ENCODE measurements around the gene CISH.

CISH gene, protein sequence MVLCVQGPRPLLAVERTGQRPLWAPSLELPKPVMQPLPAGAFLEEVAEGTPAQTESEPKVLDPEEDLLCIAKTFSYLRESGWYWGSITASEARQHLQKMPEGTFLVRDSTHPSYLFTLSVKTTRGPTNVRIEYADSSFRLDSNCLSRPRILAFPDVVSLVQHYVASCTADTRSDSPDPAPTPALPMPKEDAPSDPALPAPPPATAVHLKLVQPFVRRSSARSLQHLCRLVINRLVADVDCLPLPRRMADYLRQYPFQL

GRCh38 chr3:50611464-50612233 is at the start of gene CISH:
Gene CISH (minus strand): TSS chr3:50611774. CDS start chr3:50611650, 124 bp downstream.
- DNase-seq (ENCODE audit: low spot score) = peak; percentile 72

DNA sequence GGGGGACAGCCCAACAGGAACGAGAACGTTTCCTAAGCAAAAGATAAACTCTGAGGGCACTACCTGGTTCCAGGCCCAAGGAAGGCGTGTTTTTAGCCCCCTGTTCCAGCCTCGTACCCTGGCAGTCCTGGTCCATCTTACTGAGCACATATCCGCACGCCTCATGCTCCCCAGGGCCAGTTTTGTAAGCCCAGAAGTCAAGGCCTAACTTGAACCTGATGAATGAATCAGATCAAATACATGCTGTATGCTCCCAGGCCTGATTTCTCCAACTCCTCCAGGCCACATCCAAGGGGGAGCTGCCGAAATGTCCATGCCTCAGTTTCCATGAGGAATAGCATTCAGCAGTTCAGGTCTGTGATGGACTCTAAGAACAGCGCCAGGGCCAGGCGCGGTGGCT is 48.8 kb upstream of the CISH start:
- DNase-seq (ENCODE audit: low spot score) = no peak

GRCh38 chr3:50658831-50659230 is 47.3 kb upstream of the CISH start:
- DNase-seq (ENCODE audit: low spot score) = no peak

DNA sequence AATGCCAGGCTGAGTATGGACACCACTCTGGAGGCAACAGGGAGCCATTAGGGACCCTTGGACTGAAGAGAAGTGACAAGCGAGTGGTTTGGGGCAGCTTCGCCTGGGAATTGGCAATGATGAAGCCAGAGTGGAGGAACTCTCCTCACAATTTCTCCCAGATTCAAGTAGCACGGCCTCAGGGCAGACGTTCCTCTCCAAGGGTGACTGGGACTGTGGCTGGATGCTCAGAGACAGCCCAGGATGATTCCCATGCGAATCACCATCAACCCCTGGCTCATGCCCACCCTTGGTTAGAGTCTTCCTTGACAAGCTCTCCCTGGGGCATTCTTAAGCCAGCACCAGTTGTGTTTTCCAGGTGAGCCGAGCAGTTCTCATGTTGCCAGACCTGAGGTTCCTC is 46.8 kb upstream of the CISH start:
- DNase-seq (ENCODE audit: low spot score) = no peak

DNA sequence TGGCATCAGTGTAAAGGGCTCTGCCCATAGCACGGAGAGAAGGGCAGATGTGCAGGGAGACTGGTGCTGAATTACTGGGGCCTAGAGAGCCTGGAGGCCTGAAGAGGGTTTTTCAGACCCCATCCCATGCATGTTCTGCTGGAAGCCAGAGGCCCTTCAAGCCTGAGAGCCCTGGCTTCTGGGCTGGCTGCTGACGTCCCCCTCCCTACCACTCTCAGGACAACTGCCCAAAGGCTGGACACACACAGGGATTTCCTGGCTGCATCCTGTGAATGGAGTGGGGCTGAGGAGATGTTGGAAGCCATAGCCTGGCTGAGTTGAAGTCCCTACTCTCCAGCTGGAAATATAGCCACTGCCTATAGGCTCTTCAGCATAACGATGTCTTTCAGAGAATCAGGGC is 46.2 kb upstream of the CISH start:
- no peak for DNase-seq (ENCODE audit: low spot score)

- DNase-seq (ENCODE audit: low spot score) = no peak
Observed at GRCh38 chr3:50657407-50657806, 45.8 kb upstream of the CISH start.

DNA sequence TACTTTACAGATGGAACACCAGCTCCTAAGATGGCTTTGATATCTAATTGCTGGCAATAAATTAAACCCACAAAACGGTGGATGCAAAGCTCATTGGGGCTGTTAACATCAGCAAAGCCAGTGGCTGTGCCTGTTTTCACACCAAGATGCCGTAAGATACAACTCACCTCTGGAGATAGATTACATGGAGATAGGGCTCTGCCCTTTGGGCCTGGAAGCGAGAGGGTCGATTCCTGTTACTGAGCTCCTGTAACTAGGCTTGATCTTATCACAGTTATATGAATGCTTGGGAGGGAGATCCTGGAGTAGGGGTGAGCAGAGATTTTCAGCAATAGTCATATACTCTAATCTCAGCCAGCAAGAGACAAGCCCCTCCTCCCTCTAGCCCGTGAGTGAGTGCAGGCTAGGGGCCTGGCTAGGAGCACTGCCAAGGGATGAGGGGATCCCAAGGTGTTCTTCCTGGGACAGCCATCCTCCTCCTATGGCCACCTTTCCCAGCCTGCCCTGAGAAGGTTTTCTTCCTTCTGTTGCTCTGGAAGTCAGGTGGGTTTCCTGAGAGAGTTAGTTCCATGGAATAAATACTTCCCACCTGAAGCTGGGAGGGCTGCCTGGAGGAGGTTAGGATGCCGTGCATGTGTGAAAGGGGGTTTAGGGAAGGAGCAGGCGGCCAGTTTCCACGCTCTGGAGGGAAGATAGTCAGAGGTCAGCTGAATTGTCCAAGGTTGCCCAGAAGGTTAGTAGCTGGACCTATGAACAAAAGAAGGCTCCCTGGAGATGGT is 45.0 kb upstream of the CISH start:
- DNase-seq (ENCODE audit: low spot score) = no peak

DNA sequence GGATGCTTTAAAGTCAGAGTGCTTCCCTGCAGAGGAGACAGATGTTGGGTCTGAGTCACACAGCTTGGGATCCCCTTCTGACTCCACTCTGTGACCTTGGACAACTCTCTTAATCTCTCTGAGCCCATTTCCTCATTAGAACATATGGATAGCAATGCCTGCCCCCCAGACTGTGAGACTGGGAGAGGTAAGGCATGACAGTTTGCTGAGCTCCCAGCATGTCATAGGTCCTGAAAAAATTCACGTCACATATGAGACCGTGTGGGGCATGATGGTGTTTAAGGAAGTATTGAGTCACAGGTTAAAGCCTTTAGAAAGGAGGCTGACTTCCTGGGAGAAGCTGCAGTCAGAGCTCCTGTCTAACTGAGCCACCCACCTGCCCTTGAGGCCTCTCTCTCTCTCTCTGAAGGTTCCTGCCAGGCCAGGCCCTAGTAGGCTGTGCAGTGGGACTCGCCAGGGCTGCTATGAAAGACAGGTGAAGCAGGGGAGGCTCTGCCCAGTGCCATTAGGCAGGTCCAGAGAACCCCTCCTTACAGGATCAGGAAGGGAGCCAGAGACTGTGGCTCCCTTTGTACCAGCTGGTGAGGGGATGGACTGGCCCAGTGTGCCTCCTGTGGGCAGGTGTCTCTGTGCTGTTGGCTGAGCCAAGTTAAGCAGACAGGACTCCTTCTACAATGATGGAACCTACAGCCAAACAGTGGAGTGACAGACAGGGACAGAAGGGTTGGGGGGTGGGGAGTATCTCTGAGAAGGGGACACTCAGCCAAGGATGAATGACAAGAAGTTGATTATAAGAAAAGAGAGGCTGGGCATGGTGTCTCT is 43.6 kb upstream of the CISH start:
- no peak for DNase-seq (ENCODE audit: low spot score)

- DNase-seq (ENCODE audit: low spot score) = no peak
Observed at GRCh38 chr3:50653937-50654595, 42.5 kb upstream of the CISH start.

- DNase-seq (ENCODE audit: low spot score) = no peak
Observed at GRCh38 chr3:50652709-50653108, 41.1 kb upstream of the CISH start.

- DNase-seq (ENCODE audit: low spot score) = no peak
Observed at GRCh38 chr3:50651920-50652529, 40.5 kb upstream of the CISH start.

- no peak for DNase-seq (ENCODE audit: low spot score)
Observed at GRCh38 chr3:50651445-50651844, 39.9 kb upstream of the CISH start.

- no peak for DNase-seq (ENCODE audit: low spot score)
Observed at GRCh38 chr3:50650018-50650417, 38.4 kb upstream of the CISH start.

DNA sequence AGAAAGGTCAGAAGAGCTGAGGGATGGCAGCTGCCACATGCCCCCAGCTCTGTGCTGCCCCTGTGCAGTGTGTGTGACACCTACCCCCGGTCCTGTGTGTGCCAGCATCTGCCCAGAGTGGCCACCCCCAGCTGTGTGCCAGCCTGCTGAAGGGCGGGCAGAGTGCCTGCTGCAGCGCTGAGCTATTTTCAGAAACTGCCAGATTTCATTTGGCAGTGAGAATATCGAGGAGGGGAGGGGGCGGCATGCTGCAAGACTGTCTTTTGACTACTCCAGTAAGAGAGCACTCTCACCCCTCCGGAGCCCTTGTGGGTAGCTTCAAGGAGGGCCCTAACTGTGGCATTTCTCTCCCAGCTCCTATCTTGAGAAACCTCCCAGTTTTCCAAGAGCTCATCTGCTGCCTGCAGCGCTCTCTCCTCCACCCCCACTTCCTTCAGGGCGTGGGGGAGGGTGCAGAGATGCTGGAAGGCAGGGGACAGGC is 37.9 kb upstream of the CISH start:
- peak; percentile 66 for DNase-seq (ENCODE audit: low spot score)

DNA sequence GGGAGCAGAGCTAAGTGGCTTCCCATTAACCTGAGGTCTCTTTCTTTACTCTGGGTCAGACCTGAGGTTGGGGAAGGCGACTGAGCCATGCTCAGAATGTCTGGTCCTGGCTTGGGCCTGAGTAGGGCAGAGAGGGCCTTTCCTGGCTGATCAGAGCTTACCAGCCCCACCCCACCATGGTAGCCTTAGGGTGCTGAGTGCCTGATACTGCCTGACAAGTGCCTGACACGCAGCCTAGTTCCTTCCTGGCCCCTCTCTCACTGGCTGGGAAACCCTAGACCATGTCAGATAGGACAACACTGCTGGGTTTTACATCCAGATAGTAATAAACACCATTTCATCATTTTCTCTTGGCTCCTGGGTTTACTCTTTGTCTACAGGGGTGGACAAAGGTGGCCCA is 37.4 kb upstream of the CISH start:
- no peak for DNase-seq (ENCODE audit: low spot score)

DNA sequence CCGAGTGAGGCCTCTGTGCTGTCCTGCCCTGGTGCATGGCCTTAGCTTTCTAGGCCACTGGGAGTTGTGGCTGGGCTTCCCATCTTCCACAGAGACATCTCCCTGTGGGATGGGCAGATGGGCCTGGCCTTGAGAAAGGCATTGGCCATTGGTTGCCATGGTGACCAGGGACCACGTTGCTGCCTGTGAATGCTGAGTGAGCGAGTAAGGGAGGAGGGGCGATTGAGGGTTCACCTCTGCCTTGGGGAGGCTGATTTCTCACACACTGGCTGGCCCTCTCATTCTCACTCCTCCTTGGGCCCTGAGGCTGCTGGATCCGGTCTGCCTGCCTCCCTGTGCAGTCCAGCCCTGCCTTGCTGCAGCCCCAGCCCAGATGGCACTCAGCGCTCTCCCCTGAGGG is 36.7 kb upstream of the CISH start:
- DNase-seq (ENCODE audit: low spot score) = no peak

DNA sequence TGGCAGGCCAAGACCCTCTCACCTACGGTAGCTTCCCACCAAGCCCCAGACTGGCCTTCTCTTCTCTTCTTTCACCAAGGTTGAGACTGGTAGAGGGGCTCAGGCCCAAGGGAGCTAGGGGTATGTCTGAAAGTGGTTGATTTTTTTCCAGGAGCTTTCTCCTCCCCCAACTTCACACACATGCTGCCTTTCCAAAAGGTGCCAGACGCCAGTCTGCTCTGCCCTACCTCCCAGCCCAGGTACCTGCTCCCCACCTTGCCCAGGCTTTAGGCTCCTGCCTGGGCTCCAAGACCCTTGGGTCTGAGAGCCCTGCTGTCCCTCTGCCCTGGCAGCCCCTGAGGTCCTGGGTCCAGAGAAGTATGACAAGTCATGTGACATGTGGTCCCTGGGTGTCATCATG is 33.8 kb upstream of the CISH start:
- no peak for DNase-seq (ENCODE audit: low spot score)

DNA sequence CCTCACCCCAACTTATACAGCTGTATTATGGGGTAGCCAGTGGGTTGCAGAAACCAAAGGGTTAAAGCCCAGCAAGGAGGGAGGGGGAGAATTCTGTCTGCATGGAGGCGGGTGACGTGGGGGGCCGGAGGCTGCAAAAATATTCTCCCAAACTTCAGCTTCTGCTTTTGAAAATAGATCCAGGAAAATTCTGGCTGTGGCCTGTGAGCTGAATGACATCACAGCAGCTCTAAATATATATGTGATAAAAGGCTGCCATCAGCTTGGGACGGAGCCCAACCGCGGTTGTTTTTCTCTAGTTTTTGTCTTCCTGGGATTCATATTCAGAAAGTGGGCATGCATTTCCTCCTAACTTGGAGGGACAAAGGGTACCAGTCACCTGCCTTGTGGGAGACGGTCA is 33.0 kb upstream of the CISH start:
- no peak for DNase-seq (ENCODE audit: low spot score)

GRCh38 chr3:50642382-50642781 is 30.8 kb upstream of the CISH start:
- no peak for DNase-seq (ENCODE audit: low spot score)

DNA sequence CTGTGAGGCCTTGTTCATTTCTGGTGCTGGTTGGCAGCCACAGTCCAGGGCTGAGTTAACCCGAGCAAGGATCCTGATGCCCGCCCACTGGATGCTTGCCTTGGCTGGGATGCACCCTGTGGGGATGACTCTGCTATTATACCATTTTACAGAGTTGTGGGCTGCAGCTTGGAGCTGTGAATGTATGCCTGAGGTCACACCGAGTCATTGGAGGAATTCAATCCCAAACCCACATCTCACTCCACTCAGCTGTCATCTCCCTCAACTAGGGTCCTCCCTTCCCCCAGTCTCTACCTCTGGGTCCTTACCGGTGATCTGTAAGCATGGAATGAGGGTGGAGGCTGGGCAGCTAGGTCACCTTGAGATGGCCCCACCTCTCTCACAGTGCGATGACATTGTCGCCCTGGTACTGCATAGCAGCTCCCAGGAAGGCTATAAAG is 27.5 kb upstream of the CISH start:
- no peak for DNase-seq (ENCODE audit: low spot score)

DNA sequence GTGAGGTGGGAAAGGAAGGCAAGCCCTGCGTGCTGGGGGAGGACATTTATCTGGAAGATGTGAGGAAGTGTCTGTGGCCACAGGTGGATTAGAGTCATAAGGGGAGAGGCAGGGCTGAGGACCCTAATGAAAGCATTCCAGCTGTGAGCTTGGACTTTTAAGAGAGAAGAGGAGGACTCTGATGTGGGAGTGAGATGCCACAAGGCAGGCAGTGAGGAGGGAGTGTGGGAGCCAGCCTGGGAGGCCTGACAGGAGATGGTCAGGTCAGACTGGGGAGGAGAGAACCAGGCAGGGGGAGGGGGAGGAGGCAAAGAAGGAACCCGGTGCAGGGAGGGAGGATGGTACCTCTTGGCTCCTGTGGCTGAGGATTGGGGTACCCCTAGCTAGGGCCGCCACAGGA is 26.4 kb upstream of the CISH start:
- DNase-seq (ENCODE audit: low spot score) = no peak
